Heart left ventricle (tissue), 13 donors: ENCODE data around the gene FTCD.

ENCODE experiments used
- POLR2A ChIP-seq, 2 donors: fragments of 450-650 bp; IDR thresholded peaks; one replicate each; pipeline ENCODE4 v1.6.1; 2017; ENCODE audit warnings: antibody characterized with exemption in 2 of 2, mild to moderate bottlenecking in 2 of 2, moderate library complexity in 2 of 2
- TF ChIP-seq, protein P1 (sequence below), 12 donors: fragments of 200-600 bp; sonication (generic) in 4 of 12; IDR thresholded peaks; one replicate each; pipeline versions ENCODE4 v1.5.0 to v1.8.0; 2018 to 2022; ENCODE audit warnings: antibody characterized with exemption in 12 of 12, mild to moderate bottlenecking in 5 of 12
- donor health status: ischemic (EF 13 %, LVEDD 7.1; RV severe dilation, severe dysfunction).
- donor health status: DM: no; HTN: yes; CAD: no.
- donor health status: DM: no; HTN: no; CAD: no.
- donor health status: ischemic (EF 25% LVEDD 6.9; RV normal size, moderate dysfunction).
- donor health status: ischemic (EF 25% LVEDD 5.7; RV mildly dilated, moderate dysfunction).
- donor health status: ischemic (EF 35%, LVEDD 5.7; RV mildly dilated, moderate dysfunction).
- donor health status: nonischemic (EF 11% LVEDD 7.7; RV severe dilation, severe dysfunction).
- donor health status: DM: yes; HTN: yes; CAD: no.
- donor health status: PGD.
- donor health status: ischemic (EF 29% LVEDD 5.4; RV normal size, mild dysfunction).
- donor health status: nonischemic (EF 23%, LVEDD 6.1; RV moderate dilation, normal function).

GRCh38 chr21:46179708-46180078, 24.3 kb upstream of the FTCD start:
- TF ChIP-seq, protein P1, sequence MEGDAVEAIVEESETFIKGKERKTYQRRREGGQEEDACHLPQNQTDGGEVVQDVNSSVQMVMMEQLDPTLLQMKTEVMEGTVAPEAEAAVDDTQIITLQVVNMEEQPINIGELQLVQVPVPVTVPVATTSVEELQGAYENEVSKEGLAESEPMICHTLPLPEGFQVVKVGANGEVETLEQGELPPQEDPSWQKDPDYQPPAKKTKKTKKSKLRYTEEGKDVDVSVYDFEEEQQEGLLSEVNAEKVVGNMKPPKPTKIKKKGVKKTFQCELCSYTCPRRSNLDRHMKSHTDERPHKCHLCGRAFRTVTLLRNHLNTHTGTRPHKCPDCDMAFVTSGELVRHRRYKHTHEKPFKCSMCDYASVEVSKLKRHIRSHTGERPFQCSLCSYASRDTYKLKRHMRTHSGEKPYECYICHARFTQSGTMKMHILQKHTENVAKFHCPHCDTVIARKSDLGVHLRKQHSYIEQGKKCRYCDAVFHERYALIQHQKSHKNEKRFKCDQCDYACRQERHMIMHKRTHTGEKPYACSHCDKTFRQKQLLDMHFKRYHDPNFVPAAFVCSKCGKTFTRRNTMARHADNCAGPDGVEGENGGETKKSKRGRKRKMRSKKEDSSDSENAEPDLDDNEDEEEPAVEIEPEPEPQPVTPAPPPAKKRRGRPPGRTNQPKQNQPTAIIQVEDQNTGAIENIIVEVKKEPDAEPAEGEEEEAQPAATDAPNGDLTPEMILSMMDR (IDR thresholded peaks at IDR 0.05) = no peak
- TF ChIP-seq POLR2A (IDR thresholded peaks at IDR 0.05) = no peak
